HG03432 (cell line): Measurements from ENCODE around the gene UBE2O.

Experiments used
- ATAC-seq: cut with Tn5 transposase; IDR thresholded peaks from one replicate; pipeline ENCODE4 v1.9.1; 2021; ENCODE audit warnings: mild to moderate bottlenecking, moderate library complexity; ENCODE audit not compliant: unreplicated experiment

UBE2O gene

DNA sequence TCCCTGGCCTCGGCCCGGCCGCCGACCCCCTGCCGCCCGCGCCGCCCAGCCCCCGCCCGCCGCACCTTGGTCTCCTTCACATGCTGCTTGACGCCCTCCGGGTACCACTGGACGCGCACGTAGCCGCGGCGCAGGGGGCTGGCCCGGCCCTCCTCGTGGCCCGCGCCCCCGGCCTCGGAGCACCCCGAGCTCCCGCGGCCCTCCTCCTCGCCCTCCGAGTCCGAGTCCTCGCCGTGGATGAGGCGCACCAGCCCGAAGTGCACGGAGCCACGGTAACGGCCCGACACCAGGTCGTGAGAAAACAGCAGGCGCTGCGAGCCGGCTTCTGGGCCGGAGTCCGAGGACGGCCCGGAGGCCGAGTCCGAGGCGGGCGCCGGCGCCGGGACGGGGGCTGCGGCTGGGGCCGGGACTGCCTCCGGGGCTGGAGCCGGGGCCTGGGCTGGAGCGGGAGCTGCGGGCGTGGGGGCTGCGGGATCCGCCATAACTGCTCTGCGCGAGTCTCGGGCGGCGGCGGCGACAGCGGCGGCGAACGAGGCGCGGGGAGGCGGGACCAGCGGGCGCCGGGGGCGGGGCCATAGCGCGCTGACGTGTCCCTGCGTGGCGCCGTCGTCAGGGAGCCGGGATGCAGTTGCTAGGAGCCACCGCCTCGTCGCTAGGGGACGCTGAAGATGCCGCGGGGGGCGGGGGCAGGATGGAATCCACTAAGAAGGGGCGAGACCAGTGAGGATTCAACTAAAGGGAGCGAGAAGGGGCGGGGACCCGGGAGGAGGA is at the start of gene UBE2O:
Gene UBE2O, minus strand, starts transcription at position 493 of the 771 bp plus-strand sequence. Its CDS starts 11 bp downstream, at position 482.
- peak; percentile 88 for ATAC-seq

DNA sequence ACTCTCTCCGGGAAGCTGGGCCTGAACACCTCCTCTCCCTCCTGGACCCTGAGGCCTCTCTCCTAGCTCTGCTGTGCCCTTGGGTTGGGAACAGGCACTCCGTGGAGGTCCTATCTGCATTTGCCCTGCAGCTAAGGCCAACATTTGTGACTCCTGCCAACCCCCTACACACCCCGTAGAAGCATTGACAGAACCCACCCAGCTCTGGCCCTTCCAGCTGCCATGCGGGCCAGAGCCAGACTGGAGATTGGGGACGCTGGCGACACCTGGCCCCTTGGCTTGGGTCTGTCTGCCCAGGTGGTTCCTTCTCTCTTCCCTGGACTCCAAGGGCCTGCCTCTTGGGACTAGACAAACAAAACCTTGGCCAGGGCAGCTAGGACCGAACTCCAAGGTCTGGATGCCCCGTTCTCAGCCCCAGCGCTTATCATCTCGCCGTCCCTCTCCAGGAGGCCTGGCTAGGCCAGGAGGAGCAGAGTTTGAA is 48.9 kb upstream of the UBE2O start:
- no peak for ATAC-seq

DNA sequence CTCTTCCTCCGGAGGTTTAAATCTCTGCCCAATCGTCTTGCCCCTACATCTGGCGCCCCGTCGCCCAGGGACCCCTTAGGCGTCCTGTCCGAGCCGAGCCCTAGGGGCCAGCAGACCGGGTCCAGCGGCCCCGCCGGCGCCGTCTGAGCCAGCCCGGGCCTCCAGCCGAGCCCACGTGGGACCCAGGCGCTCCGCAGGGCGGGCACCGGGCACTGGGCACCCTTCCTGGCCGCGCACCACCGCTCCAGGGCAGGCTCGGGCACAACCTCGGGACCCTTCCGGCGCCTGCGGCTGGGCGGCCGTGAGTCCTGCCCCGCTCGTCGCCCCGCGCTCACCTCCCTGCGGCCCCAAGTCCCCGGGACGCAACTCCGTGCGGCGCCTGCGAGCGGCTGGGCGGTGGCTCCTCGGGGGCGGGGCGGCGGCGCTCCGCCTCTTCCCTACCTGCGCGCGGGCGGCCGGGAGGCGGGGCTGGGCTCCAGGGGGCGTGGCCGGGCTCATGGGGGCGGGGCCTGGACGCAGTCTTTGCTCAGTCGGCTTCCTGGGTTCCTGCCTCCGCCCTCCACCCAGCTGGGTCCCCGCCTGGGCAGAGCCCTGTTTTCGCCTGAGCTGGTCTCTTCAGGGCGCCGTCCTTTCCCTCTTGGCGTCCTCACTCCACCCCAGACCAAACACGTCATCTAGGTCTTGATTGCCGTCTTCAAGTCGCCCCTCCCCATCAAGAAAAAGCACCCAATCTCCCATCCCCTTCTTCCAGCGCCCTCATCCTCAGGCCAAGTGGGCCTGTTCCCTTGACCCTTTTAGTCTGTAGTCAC is 48.3 kb upstream of the UBE2O start, which contains the start of gene RHBDF2:
Gene RHBDF2, minus strand, starts transcription at position 406 of the 809 bp plus-strand sequence. CDS start 19,899 bp downstream, outside the sequence.
- ATAC-seq = peak; percentile 71

DNA sequence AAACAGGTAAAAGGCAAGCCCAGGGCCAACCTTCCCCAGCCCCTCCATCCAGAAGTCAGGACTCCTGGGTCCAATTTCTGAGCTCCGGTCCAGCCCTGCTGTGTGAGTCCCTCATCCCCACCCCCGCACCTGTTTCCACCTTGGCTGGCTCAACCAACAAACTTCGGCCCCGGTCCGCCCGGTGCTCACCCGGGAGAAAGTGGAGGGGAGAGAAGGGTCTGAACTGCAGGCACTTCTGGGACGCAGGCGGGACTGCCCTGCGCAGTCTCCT is 47.7 kb upstream of the UBE2O start:
- no peak for ATAC-seq

DNA sequence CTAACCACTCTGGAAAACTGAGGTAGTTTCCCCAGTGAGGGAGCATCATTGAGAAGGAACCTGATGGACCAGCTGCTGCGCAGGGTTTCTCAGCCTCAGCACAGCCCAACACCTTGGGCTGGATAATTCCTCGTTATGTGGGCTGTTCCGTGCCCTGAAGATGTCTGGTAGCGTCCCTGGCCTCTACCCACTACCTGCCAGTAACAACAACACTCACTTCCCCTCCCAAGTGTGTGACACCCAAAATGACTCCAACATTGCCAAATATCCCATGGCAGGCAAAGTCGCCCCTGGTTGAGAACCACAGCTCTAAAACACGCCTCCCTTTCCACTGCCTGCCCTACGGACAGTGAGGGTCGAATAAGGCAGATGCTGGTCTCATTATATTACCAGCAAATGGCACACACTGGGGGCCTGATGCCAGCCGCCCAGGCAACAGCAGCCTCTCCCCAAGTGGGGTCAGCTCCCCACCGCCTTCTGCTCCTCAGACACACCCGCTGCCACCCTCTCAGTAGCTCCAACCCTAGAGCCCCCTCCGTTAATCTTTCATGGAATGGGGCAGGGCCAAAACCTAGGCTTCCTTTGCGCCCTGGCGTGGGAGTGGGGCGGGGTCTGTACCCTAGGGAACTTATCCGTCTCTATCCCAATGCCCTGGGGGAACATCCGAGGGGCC is 47.3 kb upstream of the UBE2O start:
- ATAC-seq = no peak

DNA sequence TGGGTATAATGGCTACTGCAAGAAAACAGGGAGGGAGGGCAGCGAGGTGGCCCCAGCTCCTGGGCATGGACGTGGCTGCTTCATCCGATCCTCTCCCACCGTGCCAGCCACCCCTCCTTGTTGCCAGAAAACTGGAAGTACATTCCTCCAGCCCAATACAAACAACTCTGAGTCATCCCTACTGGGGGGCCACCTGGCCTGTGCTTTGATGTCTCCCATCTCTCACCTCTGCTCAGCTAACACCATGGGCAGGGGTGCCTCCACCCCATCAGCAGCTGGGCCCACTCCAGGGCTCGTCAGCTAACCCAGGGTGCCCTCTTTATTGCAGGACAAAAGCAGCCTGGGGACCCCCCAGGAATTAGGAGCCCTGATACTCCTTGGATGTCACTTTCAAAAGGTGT is 46.3 kb upstream of the UBE2O start:
- ATAC-seq = no peak

DNA sequence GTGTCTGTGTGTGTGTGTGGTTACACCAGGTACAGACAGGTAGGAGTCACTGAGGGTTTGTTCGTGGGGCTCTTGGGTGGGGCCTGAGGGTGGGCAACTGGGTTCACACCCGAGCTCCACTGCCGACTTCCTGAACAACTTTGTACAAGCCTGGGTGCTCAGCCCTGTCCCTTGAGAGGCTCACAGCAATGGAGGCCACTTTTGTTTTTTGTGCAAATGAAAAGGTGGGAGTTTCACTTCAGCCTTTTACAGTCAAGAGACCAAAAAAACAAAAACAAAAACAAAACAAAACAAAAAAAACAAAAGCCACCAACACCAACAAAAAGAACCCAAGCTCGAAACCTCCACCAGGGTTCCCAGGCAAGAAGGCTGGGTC is 45.9 kb upstream of the UBE2O start:
- ATAC-seq = no peak

DNA sequence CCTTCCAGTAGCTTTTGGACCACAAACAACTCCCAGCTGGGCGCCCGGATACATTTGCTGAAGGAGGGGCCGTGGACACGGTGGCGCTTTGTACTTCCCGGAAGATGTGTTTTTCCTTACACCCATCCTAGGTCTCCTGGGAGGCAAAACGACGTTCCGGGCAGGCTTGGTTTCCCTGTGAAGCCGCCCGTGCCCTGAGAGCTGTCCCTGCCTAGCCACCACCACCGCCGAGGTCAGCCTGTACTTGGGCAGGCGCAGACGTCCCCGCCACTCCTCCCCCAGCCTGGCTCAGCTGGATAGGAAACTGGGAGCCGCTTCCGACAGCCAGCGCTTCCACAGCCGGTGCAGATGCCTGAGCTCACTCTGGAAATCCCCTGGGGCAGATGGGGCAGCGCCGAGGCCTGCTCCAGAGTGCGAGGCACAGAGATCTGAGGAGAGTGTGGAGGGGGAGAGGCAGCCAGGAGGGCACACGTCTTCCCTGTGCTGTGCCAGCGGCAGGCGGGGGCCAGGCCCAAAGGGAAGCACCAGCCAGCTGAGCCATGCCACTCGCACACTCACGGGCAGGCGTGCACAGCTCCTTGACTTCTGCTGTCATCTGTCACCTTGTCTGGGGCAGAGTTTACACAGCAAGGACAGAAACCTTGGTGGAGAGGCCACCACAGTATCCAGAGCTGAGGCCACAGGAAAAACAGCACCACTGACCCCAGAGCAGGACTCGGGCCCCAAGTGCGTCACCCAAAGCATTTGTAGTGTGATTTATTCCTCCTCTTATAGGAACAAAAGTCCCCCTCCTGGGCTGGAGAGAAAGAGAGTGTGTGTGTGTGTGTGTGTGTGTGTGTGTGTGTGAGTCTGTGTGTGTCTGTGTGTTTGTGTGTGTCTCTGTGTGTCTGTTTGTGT is 45.3 kb upstream of the UBE2O start:
- no peak for ATAC-seq

DNA sequence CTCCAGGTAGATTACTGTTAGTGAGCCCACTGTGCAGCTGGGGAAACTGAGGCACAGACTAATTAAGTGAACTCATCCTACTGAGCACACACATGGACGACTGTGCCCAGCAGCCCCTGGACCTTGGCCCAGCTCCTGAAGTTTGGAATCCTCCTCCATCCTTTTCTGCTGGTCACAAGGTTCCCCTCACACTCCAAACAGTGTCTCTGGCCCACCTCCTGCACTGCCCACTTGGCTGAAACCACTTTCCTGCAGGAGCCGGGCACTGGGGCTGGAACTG is 44.7 kb upstream of the UBE2O start:
- no peak for ATAC-seq

DNA sequence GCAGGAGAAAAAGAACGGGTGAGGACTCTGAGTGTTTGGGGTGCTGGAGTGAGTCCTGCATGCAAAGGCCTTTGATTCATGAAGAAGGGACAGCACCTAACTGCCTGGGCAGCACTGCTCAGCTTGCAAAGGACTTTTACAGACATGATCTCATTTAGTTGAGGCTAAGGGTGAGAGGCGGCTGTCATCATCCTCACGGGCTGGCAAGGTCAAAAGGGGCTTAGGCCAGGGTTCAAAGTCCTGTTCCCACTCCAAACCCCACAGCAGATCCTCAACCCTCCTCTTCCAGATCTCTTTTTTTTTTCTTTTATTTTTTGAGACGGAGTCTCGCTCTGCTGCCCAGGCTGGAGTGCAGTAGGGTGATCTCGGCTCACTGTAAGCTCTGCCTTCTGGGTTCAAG is 43.5 kb upstream of the UBE2O start:
- ATAC-seq = no peak

DNA sequence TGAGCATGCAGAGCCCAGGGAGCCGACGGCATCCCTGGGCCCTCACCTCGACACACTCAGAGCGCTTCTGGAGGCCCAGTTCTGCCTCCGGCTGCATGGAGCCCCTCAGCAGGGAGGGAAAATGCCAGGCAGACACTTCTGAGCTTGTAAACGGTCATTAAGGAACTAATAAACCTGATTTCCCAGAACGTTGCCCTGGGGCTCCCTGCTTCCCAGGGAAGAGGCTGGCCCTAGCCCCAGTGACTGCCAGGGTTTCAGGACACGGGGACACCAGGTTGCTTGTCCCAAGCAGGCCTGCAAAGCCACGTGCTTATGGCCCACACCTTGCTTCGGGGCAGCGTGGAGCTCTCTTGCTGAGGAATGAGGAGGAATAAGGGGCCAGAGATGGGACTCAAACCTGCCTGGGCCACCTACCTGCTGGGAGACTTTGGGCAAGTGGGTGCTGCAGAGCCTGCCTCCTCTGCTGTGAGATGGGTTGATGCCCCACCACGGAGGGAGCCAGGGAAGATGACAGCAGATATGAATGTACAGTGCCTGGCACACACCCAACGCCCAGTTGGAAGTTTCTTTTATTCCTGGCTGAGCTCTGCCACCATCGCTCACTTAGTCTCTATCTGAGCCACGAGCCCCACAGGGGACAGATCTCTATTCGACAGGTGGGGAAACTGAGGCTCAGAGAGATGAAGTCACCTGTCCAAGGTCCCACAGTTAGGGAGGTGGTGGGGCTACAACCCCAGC is 42.9 kb upstream of the UBE2O start:
- no peak for ATAC-seq

DNA sequence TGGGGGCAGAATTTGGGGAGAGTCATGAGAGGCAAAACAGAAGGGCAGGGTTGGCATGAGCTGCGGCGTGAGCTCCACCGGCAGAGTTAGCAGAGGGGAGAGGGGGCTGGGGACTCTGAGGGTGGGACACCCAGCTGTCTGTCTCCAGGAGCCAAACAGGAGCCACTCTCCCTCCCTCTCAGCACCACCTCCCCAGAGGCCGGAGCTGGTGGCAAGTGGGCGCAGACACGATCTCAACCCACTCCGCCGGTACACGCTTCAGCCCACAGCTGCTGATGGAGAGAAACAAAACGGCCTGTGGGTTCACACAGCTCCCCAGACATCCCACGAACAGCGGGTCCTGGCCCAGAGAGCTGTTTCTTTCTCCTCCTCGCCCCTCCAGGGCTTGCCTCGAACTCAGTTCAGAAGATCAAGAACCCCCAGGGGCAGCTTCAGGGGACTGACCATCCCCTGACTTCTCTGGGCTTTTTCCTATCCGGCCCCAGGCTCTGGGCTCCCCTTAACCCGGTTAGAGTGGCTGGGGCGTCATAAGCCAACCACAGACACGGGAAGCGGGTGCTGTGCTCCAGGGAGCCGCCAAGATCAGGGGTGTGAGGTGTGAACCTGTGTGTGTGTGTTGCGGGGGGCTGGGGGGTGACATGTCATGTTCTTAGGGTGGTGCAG is 40.7 kb upstream of the UBE2O start:
- ATAC-seq = peak; percentile 3

DNA sequence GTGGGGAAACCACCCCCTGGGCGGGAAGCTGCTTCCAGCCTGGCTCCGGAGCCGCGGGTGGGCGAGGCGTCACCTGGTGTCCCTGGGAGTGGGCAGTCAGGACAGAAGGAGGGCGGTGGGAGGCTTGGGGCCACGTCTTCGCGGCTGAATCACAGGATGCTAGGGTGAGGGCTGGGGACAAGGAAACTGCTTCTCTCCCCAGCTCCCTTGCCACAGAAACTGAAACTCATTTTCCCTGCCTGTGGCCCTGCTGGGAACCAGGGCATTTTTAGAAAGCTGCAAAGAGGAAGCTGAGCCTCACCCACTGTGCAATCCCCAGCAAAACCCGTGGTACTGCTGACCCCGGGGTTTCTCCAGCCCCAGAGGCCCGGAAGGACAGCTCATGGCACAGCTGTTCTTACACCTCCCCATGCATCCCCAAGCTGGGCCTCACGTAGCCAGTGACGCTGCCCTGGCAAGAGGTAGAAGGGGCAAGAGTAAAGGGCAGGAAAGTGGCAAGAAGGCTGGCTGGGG is 40.1 kb upstream of the UBE2O start:
- ATAC-seq = peak; percentile 40

DNA sequence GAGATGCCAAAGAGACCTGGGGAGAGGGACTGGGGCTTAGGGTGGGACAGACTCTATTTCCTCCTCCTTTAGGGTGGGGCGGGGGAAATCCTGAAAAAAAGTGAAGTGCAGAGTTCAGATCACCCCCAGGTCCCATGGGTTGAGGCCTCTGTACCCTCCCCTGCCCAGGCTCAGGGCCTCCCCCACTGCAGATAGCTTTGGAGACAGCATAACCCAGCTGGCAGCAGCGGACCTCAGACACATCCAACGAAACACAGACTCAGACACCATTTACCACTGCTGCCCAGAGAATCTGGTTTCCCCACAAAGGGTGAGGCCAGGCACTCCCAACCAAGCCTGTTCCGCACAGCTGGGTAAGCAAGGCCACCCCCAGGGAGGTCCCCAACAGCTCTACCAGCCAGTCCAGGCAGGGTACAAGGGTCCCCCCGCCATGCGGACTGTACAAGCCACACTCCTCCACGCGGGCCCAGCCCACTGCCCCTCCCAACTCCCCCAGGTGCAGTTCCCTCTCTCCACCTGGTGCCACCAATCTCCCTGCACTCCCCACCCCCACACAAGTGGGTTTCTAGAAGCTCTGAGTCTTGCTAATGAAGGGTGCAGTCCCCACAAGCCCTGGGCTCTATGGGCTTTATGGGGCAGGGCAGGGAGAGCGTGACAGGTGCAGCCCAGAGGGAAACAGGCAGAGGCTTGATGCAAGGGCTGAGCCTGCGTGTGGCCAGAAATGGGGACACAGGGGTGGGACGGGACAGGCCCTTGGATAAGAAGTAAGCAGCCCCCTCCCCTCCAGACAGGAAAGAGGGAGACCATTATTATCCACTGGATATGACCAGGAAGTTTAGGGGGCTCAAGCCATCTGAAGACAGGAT is 39.4 kb upstream of the UBE2O start:
- peak; percentile 42 for ATAC-seq

DNA sequence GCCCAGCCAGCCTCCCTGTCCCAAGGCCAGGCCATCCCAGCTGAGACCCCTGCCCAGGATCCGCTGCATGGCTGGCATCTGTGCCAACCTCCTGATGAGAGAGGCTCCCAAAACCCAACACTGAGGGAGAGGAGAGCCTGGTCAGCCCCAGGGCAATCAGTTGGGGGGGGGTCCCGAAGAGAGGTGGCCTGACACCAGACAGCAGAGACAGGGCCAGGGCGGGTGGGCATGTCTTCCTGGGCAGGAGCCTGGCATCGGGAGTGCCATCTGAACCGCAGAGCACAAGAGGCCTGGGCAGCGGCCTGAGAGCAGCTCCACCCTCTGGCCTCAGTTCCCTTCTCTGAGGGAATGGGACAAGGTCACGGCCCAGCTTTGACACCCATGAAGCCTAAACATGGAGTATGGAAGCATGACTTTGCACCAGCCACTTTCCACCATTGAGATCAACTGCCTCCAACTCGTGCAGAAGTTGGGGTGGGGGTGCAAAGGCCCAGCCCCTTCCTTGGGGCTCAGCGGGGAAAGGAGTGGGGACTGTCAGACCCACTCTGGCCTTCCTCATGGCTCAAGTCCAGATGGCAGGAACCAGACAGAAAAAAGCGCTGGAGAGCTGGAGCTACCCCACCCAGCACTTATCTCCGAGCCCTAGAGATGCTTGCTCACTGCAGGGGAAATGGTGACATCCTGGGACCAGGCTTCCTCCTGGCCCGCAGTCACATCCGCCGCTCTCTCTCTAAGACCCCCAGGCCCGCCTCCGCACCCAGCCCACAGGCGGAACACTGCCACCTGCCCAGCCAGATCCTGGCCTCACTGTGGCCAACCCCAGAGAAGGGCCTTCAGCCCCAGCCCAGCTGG is 38.5 kb upstream of the UBE2O start:
- peak; percentile 1 for ATAC-seq

DNA sequence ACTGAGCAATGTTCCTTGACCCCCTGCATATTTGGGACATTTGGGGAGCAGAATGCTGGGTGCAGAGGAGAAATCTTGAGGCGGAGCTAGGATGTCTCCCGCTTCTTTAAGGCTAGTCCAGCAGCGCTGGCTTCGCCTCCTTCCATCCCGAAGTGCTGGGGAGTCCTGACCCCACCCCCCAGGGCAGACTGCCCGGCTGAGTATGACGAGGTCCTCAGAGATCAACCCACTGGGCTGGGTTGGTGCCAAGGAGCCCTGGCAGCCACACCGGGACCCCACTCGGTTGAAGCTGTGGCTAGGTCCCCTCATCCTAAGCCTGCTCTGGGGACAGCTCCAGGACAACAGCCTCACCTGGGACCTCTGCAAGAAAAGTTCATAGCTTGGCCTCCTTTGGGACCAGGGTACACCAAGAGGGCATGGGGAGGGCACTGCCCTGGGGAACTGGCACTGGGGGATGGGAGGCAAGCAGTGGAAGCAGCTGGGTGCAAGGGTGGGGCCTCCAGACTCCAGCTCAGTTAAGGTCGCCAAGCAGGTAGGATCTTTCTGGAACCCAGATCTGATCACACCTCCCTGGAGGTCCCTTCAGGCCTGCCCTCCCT is 37.3 kb upstream of the UBE2O start:
- ATAC-seq = no peak
